Measurements from ENCODE around the gene ZBTB20. TPM values are rescaled to one million over a fixed set of nuclear protein-coding genes. Genes with fewer than 3 reads are reported as not detected.

Gene ZBTB20
- total RNA-seq, 8 experiments from 2014 or later: 21.8 to 62.6 (median 39.5) TPM

DNA sequence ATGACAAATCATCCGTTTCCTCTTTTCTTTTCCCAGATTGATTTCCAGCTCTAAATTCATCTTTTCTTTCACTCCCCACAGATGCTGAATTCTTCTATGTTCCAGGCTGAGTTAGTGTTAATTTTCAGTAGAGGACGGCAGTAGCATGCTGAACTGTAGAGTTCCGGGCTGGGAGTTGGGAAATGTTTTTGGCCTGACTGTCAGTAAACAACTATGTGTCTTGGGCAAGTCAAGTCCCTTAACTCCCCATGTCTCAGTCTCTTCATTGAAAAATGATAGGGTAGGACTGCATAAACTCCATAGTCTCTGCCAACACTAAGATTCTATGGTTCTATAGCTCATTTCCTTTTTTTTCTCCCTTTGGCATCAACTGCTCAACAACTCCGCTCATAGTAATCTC lies 519.3 kb downstream of the ZBTB20 start:
- Histone ChIP-seq H3K4me3 (no peak overlapping the region), H3K27ac (no peak overlapping the region), H3K4me1 (replicated peaks in 1 of 2) (peaks cover 4 to 9% of the 10 kb centered on the region in 2 donors)
- ATAC-seq (replicated peaks in 6 of 8): no peak
- WGBS, 10 experiments: 20 to 100% (median 86%) methylated on average over 1 to 4 of the region's 4 CpGs; no CpG with 5 or more reads in 1 of the 10 experiments
- in situ Hi-C loops (cut with MboI; ENCODE audit: low pct_unique_long_range_greater_than_20kb in 2 of 9, low sequenced_read_pairs in 9 of 9, unreplicated experiment in 9 of 9): no loop called here

DNA sequence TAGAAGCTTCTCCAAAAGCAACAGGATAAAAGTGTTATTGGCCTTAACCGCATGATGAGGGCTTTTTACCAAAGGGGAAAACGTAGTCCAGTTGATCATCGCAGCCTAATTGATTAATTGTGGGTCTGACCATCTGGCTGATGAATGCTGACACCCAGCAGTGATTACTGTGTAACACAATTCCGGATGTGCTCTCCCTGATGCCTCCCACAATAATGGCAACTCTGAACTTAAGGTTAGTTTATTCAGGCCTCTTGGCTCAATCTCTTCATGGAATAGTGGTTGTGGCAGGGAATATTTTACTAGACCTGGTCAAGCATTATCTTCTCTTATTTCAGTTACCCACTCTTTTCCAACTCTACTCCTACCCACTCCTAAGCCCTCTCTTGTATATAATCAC lies 520.3 kb downstream of the ZBTB20 start:
- WGBS, 10 experiments: 0 to 90% (median 53%) methylated on average over 1 to 4 of the region's 4 CpGs; no CpG with 5 or more reads in 2 of the 10 experiments
- Histone ChIP-seq H3K4me3 (no peak overlapping the region), H3K27ac (no peak overlapping the region), H3K4me1 (replicated peaks in 1 of 2) (peaks cover 4 to 9% of the 10 kb centered on the region in 2 donors)
- no peak for ATAC-seq (replicated peaks in 6 of 8)
- in situ Hi-C loops (cut with MboI; ENCODE audit: low pct_unique_long_range_greater_than_20kb in 2 of 9, low sequenced_read_pairs in 9 of 9, unreplicated experiment in 9 of 9): no loop called here

DNA sequence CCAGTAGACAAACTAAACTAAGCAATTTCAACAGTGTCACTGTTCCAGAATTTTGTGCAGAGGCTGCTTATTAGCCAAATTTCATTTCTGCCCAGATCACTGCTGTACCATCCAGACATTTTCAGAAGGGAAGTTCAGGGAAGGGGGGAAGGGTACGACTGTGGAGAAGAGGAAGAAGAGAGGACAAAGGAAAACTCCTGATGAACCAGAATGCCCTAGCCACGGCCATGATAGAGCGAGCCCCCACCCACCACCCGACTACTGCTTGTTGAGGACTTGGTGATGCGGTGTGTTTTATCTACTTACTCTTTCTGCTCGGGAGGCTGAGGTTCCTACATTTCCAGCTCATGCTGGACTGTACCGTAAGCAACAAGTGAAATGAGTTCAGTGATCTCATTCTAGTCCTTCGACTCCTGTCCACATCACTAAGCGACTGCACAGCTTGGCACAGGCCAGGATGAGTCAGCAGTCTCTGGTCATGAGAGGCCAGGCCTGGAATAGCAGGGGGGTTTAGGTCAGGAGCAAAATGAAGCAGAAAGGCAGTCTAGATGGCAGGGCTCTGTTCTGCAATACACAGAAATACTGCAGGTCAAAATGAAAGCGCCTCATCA lies 522.4 kb downstream of the ZBTB20 start:
- in situ Hi-C loops (cut with MboI; ENCODE audit: low pct_unique_long_range_greater_than_20kb in 2 of 9, low sequenced_read_pairs in 9 of 9, unreplicated experiment in 9 of 9): no loop called here
- Histone ChIP-seq H3K4me1 (replicated peaks in 1 of 2) (peaks cover 4 to 9% of the 10 kb centered on the region in 2 donors), H3K27ac (peak overlapping the region; percentile 46 to 53), H3K4me3 (no peak overlapping the region)
- 2 to 93% (median 58%) methylated on average over 1 to 9 of the region's 10 CpGs; no CpG with 5 or more reads in 2 of the 10 experiments for WGBS, 10 experiments
- peak; percentile 91 to 99 (median 99) for ATAC-seq (replicated peaks in 6 of 8)

DNA sequence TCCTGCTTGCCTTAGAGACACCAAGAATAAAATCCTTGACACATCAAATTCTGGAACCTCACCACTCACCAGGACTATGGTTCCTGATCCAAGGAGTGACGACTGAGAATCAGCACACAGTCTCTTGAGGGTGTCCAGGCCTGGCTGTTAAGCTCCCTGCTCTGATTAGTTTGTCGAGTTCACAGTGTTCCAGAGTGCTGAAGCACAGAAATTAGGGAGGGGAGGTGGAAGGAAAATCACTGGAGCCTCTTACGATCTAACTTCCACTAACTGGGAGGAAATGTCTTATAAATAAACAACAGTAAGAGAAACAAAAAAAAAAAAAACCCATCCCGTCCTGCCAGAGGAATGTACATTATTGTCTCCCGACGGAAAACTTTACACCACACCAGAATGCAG lies 523.0 kb downstream of the ZBTB20 start:
- peak in 3 of 8 experiments; percentile 33 to 55 (median 37) for ATAC-seq (replicated peaks in 6 of 8)

DNA sequence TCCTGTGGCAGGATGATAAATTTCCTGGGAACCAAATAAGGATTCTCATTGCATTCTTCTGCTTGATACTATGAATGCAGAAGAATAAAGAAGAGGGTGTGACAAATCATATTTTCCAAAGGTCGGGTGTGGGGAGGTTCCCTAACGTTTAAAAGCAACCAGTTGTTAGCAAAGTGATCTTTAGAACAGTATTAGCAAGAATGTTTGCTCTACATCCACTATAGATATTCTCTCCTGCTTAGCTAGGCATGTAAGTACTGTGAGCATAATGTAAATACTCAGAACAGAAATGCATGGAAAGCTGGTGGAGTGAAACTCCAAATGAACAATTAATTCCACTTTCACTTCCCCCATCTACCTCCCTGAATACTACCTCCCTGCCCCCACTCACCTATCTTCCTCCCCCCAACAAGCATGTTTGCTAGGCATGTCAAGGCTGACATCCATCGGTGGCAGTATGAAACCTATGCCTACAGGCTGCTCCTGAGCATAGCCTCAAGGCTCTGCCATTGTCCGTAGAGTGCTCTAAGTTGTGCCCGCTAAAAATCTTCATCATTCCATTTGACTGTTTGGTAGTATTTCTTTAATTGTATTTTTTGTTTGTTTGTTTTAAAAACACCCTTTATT lies 523.6 kb downstream of the ZBTB20 start:
- in situ Hi-C loops (cut with MboI; ENCODE audit: low pct_unique_long_range_greater_than_20kb in 2 of 9, low sequenced_read_pairs in 9 of 9, unreplicated experiment in 9 of 9): no loop called here
- Histone ChIP-seq H3K4me3 (no peak overlapping the region), H3K4me1 (replicated peaks in 1 of 2) (peaks cover 4 to 9% of the 10 kb centered on the region in 2 donors), H3K27ac (no peak overlapping the region)
- peak in 2 of 8 experiments; percentile 7 to 44 for ATAC-seq (replicated peaks in 6 of 8)
- 0 to 83% (median 49%) methylated on average over 1 to 5 of the region's 5 CpGs; no CpG with 5 or more reads in 2 of the 10 experiments for WGBS, 10 experiments

More for the DNA sequence above, 523.0 kb downstream of the ZBTB20 start:
- H3K4me1 ChIP-seq (replicated peaks in 1 of 2): peaks cover 4 to 9% of the 10 kb centered on the region in 2 donors
- H3K27ac ChIP-seq: no peak overlapping the region
- 0 to 100% (median 83%) methylated on average over 2 to 6 of the region's 6 CpGs; no CpG with 5 or more reads in 1 of the 10 experiments for WGBS, 10 experiments
- no peak overlapping the region for H3K4me3 ChIP-seq
- in situ Hi-C loops (cut with MboI; ENCODE audit: low pct_unique_long_range_greater_than_20kb in 2 of 9, low sequenced_read_pairs in 9 of 9, unreplicated experiment in 9 of 9): no loop called here

DNA sequence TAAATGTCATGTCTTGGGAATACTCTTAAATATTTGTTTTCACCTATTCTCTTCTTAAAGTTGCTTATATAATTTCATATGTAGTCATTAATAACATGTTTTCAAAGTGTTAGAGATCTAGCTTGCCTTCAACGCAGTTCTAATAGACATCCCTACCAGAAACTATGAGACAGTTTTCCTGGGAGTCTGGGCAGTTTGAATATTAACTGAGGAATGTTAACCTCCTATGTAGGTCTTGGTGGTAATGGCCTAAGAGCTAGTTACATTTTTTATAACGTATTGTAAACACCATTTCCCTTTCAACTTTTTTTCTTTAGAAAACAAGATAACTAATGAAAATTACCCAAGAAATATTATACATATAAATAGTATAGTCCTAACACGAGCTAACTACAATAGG lies 525.1 kb downstream of the ZBTB20 start:
- H3K27ac ChIP-seq: no peak overlapping the region
- H3K4me3 ChIP-seq: no peak overlapping the region
- H3K4me1 ChIP-seq (replicated peaks in 1 of 2): peaks cover 2 to 9% of the 10 kb centered on the region in 2 donors
- no peak for ATAC-seq (replicated peaks in 6 of 8)
- 71 to 97% (median 80%) methylated on average over 2 to 3 of the region's 3 CpGs for WGBS, 10 experiments
- in situ Hi-C loops (cut with MboI; ENCODE audit: low pct_unique_long_range_greater_than_20kb in 2 of 9, low sequenced_read_pairs in 9 of 9, unreplicated experiment in 9 of 9): no loop called here

DNA sequence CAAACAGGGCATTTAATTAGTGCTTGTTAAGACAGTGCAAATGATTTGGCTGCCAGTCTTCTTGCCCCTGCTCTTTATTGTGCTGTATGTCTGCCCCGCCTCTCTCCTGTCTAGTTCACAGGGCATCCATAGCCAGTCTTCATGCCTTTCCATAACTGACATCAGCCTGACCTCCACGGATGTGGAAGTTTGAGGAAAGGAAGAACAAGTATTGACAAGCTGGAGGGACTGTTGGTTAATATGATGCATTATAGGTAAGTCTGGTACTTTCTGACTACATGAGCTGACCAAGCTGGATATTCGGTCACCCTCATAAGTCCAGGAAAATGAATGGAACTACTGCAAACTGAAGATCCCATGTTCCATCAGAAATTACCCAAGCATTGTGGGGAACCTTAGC lies 527.3 kb downstream of the ZBTB20 start:
- WGBS, 10 experiments: 60 to 100% (median 97%) methylated on average over 1 to 3 of the region's 3 CpGs; no CpG with 5 or more reads in 2 of the 10 experiments
- in situ Hi-C loops (cut with MboI; ENCODE audit: low pct_unique_long_range_greater_than_20kb in 2 of 9, low sequenced_read_pairs in 9 of 9, unreplicated experiment in 9 of 9): no loop called here
- no peak for ATAC-seq (replicated peaks in 6 of 8)
- H3K4me3 ChIP-seq: no peak overlapping the region
- H3K27ac ChIP-seq: no peak overlapping the region
- peaks cover 0 to 4% of the 10 kb centered on the region in 2 donors for H3K4me1 ChIP-seq (replicated peaks in 1 of 2)

DNA sequence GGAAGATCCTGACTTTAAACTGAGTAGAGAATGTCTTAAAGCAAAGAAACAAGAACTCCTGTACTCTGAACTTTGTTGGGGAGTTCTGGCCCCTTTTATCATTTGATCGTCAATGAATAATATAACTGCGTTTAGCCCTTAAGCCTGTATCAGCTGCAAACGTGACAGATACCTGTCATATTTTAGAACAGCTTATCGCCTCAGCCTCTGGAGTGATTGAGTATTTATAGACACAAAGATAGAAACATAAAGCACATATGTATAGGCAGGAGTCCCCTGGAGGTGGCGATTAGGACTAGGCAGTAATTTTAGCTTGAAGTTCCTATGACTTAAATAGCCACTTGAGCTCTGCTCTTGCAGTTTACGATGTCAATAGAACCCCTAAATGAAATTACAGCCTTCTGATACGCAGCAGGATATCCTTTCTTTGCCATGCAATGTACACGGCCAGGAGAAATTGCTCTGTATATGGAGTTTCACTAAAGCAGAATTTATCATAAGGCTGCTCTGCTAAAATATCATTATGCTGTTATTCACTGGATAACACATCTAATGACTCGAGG lies 531.5 kb downstream of the ZBTB20 start:
- H3K4me1 ChIP-seq (replicated peaks in 1 of 2): peaks cover 0 to 3% of the 10 kb centered on the region in 2 donors
- ATAC-seq (replicated peaks in 6 of 8): no peak
- 79 to 100% (median 84%) methylated on average over 1 to 9 of the region's 9 CpGs; no CpG with 5 or more reads in 1 of the 10 experiments for WGBS, 10 experiments
- in situ Hi-C loops (cut with MboI; ENCODE audit: low pct_unique_long_range_greater_than_20kb in 2 of 9, low sequenced_read_pairs in 9 of 9, unreplicated experiment in 9 of 9): no loop called here
- no peak overlapping the region for H3K4me3 ChIP-seq
- no peak overlapping the region for H3K27ac ChIP-seq

DNA sequence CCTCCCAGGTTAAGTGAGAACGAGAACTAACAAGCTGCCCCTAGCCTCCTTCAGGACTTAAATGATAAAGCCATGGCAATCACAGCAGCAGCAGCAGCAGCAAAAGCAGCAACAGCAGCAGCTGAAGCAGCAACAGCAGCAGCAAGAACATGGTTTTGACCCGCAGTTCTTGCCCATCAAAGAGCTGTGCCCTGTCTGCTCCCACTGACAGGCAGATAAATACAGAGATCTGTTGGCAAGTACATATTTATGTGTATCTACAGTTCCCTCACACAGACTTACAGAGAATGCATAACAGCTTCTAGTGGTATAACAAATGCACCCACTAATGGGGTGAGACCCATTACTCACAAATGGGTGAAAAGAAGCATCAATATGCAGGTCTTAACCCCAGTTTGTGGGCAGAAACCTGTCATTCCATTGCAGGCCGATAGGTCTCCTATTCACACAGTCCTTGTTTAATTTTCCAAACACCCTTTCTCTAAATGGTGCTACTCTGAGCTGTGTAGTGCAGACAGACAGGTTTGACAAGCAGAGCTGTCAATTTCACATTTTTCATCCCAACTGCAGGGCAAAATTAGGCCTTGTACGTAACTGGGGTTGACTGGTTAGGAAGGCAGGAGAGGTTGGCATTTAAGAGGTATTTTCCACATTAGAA lies 537.0 kb downstream of the ZBTB20 start:
- in situ Hi-C loops (cut with MboI; ENCODE audit: low pct_unique_long_range_greater_than_20kb in 2 of 9, low sequenced_read_pairs in 9 of 9, unreplicated experiment in 9 of 9): no loop called here
- Histone ChIP-seq H3K27ac (no peak overlapping the region), H3K4me3 (no peak overlapping the region), H3K4me1 (replicated peaks in 1 of 2) (peaks cover 10 to 16% of the 10 kb centered on the region in 2 donors)
- ATAC-seq (replicated peaks in 6 of 8): peak in 5 of 8 experiments; percentile 52 to 77 (median 62)
- 20 to 100% (median 89%) methylated on average over 1 to 3 of the region's 4 CpGs; no CpG with 5 or more reads in 3 of the 10 experiments for WGBS, 10 experiments

DNA sequence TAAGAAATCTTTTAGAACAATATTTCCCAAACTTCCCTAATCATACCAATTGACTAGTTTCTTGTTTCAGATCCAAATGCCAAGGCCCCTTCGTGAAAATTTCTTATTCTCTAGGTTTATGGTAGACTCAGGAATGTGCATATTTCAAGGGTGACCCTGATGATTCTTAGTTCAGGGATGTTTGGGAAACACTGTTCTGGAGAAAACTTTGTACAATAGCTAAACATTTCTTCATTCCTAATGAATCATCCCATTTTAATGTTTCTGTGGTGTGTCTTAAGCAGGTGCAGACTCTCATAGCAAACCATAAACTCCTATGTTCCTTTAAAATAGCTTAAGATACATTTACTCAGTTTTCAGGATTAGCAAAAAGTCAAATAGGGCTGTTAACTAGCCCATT lies 538.8 kb downstream of the ZBTB20 start:
- Histone ChIP-seq H3K4me3 (no peak overlapping the region), H3K4me1 (replicated peaks in 1 of 2) (peaks cover 10 to 16% of the 10 kb centered on the region in 2 donors), H3K27ac (no peak overlapping the region)
- 0 to 100% (median 14%) methylated on average over 1 of the region's 1 CpG; no CpG with 5 or more reads in 4 of the 10 experiments for WGBS, 10 experiments
- peak in 2 of 8 experiments; percentile 37 to 69 for ATAC-seq (replicated peaks in 6 of 8)
- in situ Hi-C loops (cut with MboI; ENCODE audit: low pct_unique_long_range_greater_than_20kb in 2 of 9, low sequenced_read_pairs in 9 of 9, unreplicated experiment in 9 of 9): no loop called here

DNA sequence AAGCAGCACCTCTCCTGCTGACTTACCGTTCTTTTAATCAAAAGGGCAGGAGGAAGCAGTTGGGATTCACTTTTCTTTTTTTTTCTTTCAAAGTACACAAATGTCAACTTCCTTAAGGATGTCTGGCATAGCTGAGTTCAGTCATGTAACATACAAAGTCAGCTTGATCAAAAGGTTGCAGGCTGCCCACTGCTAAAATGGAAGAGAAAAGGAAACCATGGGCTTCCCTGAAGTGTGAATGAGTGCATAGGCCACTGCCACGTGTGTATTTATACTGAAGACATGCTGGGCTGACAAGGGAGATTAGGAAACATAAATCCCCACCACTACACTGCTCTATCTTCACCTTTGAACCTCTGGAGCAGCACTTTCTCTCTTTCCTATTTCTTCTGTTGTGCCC lies 540.8 kb downstream of the ZBTB20 start:
- in situ Hi-C loops (cut with MboI; ENCODE audit: low pct_unique_long_range_greater_than_20kb in 2 of 9, low sequenced_read_pairs in 9 of 9, unreplicated experiment in 9 of 9): no loop called here
- H3K27ac ChIP-seq: no peak overlapping the region
- no peak overlapping the region for H3K4me3 ChIP-seq
- 17 to 71% (median 55%) methylated on average over 1 to 2 of the region's 2 CpGs; no CpG with 5 or more reads in 3 of the 10 experiments for WGBS, 10 experiments
- peaks cover 10 to 16% of the 10 kb centered on the region in 2 donors for H3K4me1 ChIP-seq (replicated peaks in 1 of 2)
- no peak for ATAC-seq (replicated peaks in 6 of 8)

DNA sequence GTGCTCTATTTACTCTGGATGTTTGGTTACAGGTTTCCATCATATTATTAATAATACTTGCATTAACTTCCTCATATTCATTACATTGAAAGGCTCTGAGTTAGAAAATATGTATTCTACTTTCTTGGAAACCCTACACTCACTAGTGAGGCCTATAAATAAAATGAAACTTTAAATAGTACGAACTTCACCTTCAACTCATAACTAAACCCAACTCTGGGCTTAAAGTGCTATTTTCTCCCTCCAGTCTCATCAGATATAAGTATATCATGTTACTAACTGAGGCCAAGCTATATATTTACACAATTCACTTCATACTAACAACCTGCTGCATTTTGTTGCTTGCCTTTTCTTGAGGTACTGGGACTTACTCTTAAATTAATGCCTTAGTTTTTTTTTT lies 546.5 kb downstream of the ZBTB20 start:
- H3K4me1 ChIP-seq (replicated peaks in 1 of 2): peaks cover 0 to 9% of the 10 kb centered on the region in 2 donors
- WGBS, 10 experiments: 60 to 100% (median 100%) methylated on average over 1 of the region's 1 CpG; no CpG with 5 or more reads in 5 of the 10 experiments
- in situ Hi-C loops (cut with MboI; ENCODE audit: low pct_unique_long_range_greater_than_20kb in 2 of 9, low sequenced_read_pairs in 9 of 9, unreplicated experiment in 9 of 9): no loop called here
- H3K27ac ChIP-seq: no peak overlapping the region
- ATAC-seq (replicated peaks in 6 of 8): no peak
- no peak overlapping the region for H3K4me3 ChIP-seq

DNA sequence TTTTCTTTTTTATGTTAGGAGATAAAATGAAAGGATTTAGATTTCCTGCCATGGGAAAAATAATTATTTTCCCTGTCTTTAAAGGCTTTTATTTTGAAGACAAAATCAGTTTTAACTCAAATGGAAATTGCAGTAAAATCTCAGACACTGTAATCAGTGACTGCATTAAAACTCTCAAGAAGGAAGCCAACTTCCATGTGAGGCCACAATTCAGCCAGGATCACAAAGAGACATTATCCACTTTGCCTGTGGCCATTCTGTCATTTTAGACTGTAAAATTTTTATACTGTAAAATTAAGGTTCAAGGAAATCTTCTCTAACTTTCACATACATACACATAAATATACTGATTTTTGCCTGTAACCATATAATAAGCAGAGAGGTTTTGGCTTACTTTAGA lies 549.2 kb downstream of the ZBTB20 start:
- Histone ChIP-seq H3K4me3 (no peak overlapping the region), H3K27ac (no peak overlapping the region), H3K4me1 (replicated peaks in 1 of 2) (peaks cover 0 to 9% of the 10 kb centered on the region in 2 donors)
- in situ Hi-C loops (cut with MboI; ENCODE audit: low pct_unique_long_range_greater_than_20kb in 2 of 9, low sequenced_read_pairs in 9 of 9, unreplicated experiment in 9 of 9): no loop called here
- ATAC-seq (replicated peaks in 6 of 8): no peak

Data from motor neuron (in vitro differentiated cells).